C4-2B (cell line): Measurements from ENCODE around the gene TJP3.
"Not testable (repeated sequence)": the region's sequence is repeated elsewhere in the genome, so short reads cannot be mapped to it uniquely, and the experiment has no call there.

Experiments
- CTCF ChIP-seq: fragments of 450-650 bp; conservative IDR thresholded peaks from 2 replicates; pipeline ENCODE4 v1.5.1; 2017; ENCODE audit warnings: mild to moderate bottlenecking
- ZFX ChIP-seq: fragments of 450-650 bp; IDR thresholded peaks from 2 replicates; pipeline ENCODE4 v1.6.1; 2017

- not testable (repeated sequence) for TF ChIP-seq CTCF, ZFX
Observed at GRCh38 chr19:3765757-3766156, 57.6 kb downstream of the TJP3 start.
